Panc1 (cell line): ENCODE data around the gene RASA3.

ENCODE experiments used
- POLR2AphosphoS5 ChIP-seq: IDR thresholded peaks from 2 replicates; pipeline ENCODE4 v1.6.1; 2012; ENCODE audit warnings: mild to moderate bottlenecking, low read depth, low read length, moderate library complexity
- SIN3A ChIP-seq: IDR thresholded peaks from 2 replicates; pipeline ENCODE4 v1.6.1; 2012; ENCODE audit warnings: low read depth, mild to moderate bottlenecking, low read length, moderate library complexity, borderline replicate concordance; ENCODE audit not compliant: insufficient read depth
- TCF7L2 ChIP-seq: IDR thresholded peaks from 2 replicates; pipeline ENCODE4 v1.6.1; 2011; ENCODE audit warnings: mild to moderate bottlenecking, low read depth, low read length, inconsistent platforms
- TF ChIP-seq, protein P1 (sequence below): fragments of 450-650 bp; IDR thresholded peaks from 2 replicates; pipeline ENCODE4 v1.5.1; 2017; ENCODE audit warnings: mild to moderate bottlenecking
- TF ChIP-seq, protein P2 (sequence below), 2 experiments: IDR thresholded peaks; 2 replicates each; pipeline ENCODE4 v1.6.1; 2011 to 2012; ENCODE audit warnings: low read depth in 2 of 2, control low read depth in 1 of 2, low read length in 1 of 2, mild to moderate bottlenecking in 1 of 2, moderate library complexity in 1 of 2; ENCODE audit not compliant: insufficient read depth in 1 of 2

- TF ChIP-seq, protein P1, sequence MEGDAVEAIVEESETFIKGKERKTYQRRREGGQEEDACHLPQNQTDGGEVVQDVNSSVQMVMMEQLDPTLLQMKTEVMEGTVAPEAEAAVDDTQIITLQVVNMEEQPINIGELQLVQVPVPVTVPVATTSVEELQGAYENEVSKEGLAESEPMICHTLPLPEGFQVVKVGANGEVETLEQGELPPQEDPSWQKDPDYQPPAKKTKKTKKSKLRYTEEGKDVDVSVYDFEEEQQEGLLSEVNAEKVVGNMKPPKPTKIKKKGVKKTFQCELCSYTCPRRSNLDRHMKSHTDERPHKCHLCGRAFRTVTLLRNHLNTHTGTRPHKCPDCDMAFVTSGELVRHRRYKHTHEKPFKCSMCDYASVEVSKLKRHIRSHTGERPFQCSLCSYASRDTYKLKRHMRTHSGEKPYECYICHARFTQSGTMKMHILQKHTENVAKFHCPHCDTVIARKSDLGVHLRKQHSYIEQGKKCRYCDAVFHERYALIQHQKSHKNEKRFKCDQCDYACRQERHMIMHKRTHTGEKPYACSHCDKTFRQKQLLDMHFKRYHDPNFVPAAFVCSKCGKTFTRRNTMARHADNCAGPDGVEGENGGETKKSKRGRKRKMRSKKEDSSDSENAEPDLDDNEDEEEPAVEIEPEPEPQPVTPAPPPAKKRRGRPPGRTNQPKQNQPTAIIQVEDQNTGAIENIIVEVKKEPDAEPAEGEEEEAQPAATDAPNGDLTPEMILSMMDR = no peak
- TF ChIP-seq POLR2AphosphoS5 (peak; percentile 48; the same call in 1 of the 2 replicates), SIN3A (0 out of 2 replicates have a peak, but pooled peaks have one; percentile 18), TCF7L2 (peak; percentile 69; the same call in 1 of the 2 replicates)
- TF ChIP-seq, protein P2, sequence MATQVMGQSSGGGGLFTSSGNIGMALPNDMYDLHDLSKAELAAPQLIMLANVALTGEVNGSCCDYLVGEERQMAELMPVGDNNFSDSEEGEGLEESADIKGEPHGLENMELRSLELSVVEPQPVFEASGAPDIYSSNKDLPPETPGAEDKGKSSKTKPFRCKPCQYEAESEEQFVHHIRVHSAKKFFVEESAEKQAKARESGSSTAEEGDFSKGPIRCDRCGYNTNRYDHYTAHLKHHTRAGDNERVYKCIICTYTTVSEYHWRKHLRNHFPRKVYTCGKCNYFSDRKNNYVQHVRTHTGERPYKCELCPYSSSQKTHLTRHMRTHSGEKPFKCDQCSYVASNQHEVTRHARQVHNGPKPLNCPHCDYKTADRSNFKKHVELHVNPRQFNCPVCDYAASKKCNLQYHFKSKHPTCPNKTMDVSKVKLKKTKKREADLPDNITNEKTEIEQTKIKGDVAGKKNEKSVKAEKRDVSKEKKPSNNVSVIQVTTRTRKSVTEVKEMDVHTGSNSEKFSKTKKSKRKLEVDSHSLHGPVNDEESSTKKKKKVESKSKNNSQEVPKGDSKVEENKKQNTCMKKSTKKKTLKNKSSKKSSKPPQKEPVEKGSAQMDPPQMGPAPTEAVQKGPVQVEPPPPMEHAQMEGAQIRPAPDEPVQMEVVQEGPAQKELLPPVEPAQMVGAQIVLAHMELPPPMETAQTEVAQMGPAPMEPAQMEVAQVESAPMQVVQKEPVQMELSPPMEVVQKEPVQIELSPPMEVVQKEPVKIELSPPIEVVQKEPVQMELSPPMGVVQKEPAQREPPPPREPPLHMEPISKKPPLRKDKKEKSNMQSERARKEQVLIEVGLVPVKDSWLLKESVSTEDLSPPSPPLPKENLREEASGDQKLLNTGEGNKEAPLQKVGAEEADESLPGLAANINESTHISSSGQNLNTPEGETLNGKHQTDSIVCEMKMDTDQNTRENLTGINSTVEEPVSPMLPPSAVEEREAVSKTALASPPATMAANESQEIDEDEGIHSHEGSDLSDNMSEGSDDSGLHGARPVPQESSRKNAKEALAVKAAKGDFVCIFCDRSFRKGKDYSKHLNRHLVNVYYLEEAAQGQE (IDR thresholded peaks at IDR 0.05; ENCODE audit: insufficient read depth in 1 of 2, low read depth in 2 of 2, low read length in 1 of 2) = no peak
Observed at GRCh38 chr13:114065141-114065925, 67.1 kb downstream of the RASA3 start.
